GM04503 (cell line): Measurements from ENCODE around the gene MAST3.
"Not testable (repeated sequence)": the region's sequence is repeated elsewhere in the genome, so short reads cannot be mapped to it uniquely, and the experiment has no call there.

Experiments
- DNase-seq: peaks from one replicate; pipeline ENCODE4 v3.0.0-alpha.2; 2012; ENCODE audit warnings: low read depth

The MAST3 gene

GRCh38 chr19:18086590-18087138 is 10.9 kb upstream of the MAST3 start, which contains the start of gene IL12RB1:
TSS of gene IL12RB1 (minus strand) at chr19:18086934. CDS start at chr19:18086823, 111 bp downstream.
- DNase-seq = no peak

GRCh38 chr19:18089096-18089541 is 8.5 kb upstream of the MAST3 start:
- not testable (repeated sequence) for DNase-seq

GRCh38 chr19:18089726-18090125 is 7.9 kb upstream of the MAST3 start:
- DNase-seq = no peak

- DNase-seq = no peak
Observed at GRCh38 chr19:18090545-18091216, 6.9 kb upstream of the MAST3 start.

- no peak for DNase-seq
Observed at GRCh38 chr19:18091217-18091608, 6.4 kb upstream of the MAST3 start.

GRCh38 chr19:18093439-18094161 is 4.0 kb upstream of the MAST3 start:
- DNase-seq = no peak

- no peak for DNase-seq
Observed at GRCh38 chr19:18096258-18096657, 1.3 kb upstream of the MAST3 start.

- DNase-seq = no peak
Observed at GRCh38 chr19:18097993-18098890, 664 bp downstream of the MAST3 start.

- no peak for DNase-seq
Observed at GRCh38 chr19:18098891-18099622, 1.5 kb downstream of the MAST3 start.

GRCh38 chr19:18099623-18099995 is 2.0 kb downstream of the MAST3 start:
- DNase-seq = no peak

- no peak for DNase-seq
Observed at GRCh38 chr19:18100710-18101109, 3.1 kb downstream of the MAST3 start.

GRCh38 chr19:18101268-18101667 is 3.7 kb downstream of the MAST3 start:
- no peak for DNase-seq

- DNase-seq = no peak
Observed at GRCh38 chr19:18102916-18103542, 5.5 kb downstream of the MAST3 start.

- no peak for DNase-seq
Observed at GRCh38 chr19:18104793-18105131, 7.2 kb downstream of the MAST3 start.

- DNase-seq = not testable (repeated sequence)
Observed at GRCh38 chr19:18105259-18105658, 7.7 kb downstream of the MAST3 start.

GRCh38 chr19:18107235-18107634 is 9.7 kb downstream of the MAST3 start:
- DNase-seq = no peak

GRCh38 chr19:18108897-18109296 is 11.3 kb downstream of the MAST3 start:
- no peak for DNase-seq

GRCh38 chr19:18109341-18109732 is 11.8 kb downstream of the MAST3 start:
- no peak for DNase-seq

- no peak for DNase-seq
Observed at GRCh38 chr19:18109733-18110608, 12.4 kb downstream of the MAST3 start.

- no peak for DNase-seq
Observed at GRCh38 chr19:18110609-18111232, 13.1 kb downstream of the MAST3 start.
